K562 (cell line): ENCODE measurements around the gene NABP2. TPM values are rescaled to one million over a fixed set of nuclear protein-coding genes. Genes with fewer than 3 reads are reported as not detected.

Experiments
- BCOR ChIP-seq: fragments of 450-650 bp; IDR thresholded peaks from 2 replicates; pipeline ENCODE4 v1.6.1; 2016
- DMBX1 ChIP-seq: fragments of 250-450 bp; sonication (Bioruptor Pico); IDR thresholded peaks from 2 replicates; pipeline ENCODE4 v1.8.0; 2022; ENCODE audit warnings: inconsistent platforms, mild to moderate bottlenecking, moderate library complexity, borderline replicate concordance
- FOSL1 ChIP-seq: fragments of 200-800 bp; sonication (Bioruptor generic); conservative IDR thresholded peaks from 2 replicates; pipeline ENCODE4 v1.6.1; 2016; ENCODE audit warnings: missing genetic modification characterization, missing compliant biosample characterization
- IFI16 ChIP-seq: fragments of 250-450 bp; sonication (Bioruptor Pico); IDR thresholded peaks from 2 replicates; pipeline ENCODE4 v2.1.2; 2022; ENCODE audit warnings: mild to moderate bottlenecking, inconsistent platforms
- KDM2B ChIP-seq: fragments of 250-450 bp; sonication (Bioruptor Pico); IDR thresholded peaks from 2 replicates; pipeline ENCODE4 v1.8.0; 2021; ENCODE audit warnings: mild to moderate bottlenecking, moderate library complexity
- POLR3G ChIP-seq: IDR thresholded peaks from 2 replicates; pipeline ENCODE4 v1.6.1; 2011; ENCODE audit not compliant: insufficient read length, insufficient replicate concordance; ENCODE audit errors: extremely low read depth
- RB1 ChIP-seq: fragments of 450-650 bp; IDR thresholded peaks from 2 replicates; pipeline ENCODE4 v1.6.1; 2017; ENCODE audit warnings: low read depth, mild to moderate bottlenecking
- SAFB ChIP-seq: fragments of 200-400 bp; formaldehyde crosslinking; IDR thresholded peaks from 2 replicates; pipeline ENCODE4 v1.6.1; 2017; ENCODE audit warnings: low read depth, low read length, borderline replicate concordance
- SAFB2 ChIP-seq: fragments of 200-400 bp; formaldehyde crosslinking; IDR thresholded peaks from 2 replicates; pipeline ENCODE4 v1.6.1; 2018; ENCODE audit warnings: borderline replicate concordance, low read length, low read depth, moderate library complexity; ENCODE audit not compliant: severe bottlenecking
- THRB ChIP-seq: fragments of 450-650 bp; formaldehyde crosslinking; conservative IDR thresholded peaks from 2 replicates; pipeline ENCODE4 v1.4.0; 2022; ENCODE audit warnings: mild to moderate bottlenecking, missing genetic modification characterization
- ZBTB12 ChIP-seq: fragments of 250-450 bp; sonication (Bioruptor Pico); IDR thresholded peaks from 2 replicates; pipeline ENCODE4 v1.4.0; 2020
- ZFP91 ChIP-seq: sonication (generic); formaldehyde crosslinking; IDR thresholded peaks from 2 replicates; pipeline ENCODE4 v1.8.0; 2022; ENCODE audit warnings: mild to moderate bottlenecking, missing genetic modification reagents
- ZHX1 ChIP-seq: fragments of 150-350 bp; conservative IDR thresholded peaks from 2 replicates; pipeline ENCODE4 v1.6.1; 2014; ENCODE audit warnings: low read length
- ZNF253 ChIP-seq: fragments of 250-450 bp; sonication (Bioruptor Pico); conservative IDR thresholded peaks from 2 replicates; pipeline ENCODE4 v1.6.1; 2021; ENCODE audit warnings: mild to moderate bottlenecking
- ZNF324 ChIP-seq: fragments of 250-450 bp; sonication (Bioruptor Pico); IDR thresholded peaks from 2 replicates; pipeline ENCODE4 v1.4.0; 2020; ENCODE audit warnings: mild to moderate bottlenecking
- ZNF57 ChIP-seq: fragments of 450-650 bp; formaldehyde crosslinking; IDR thresholded peaks from 2 replicates; pipeline ENCODE4 v1.4.0; 2020; ENCODE audit warnings: mild to moderate bottlenecking, moderate library complexity
- polyA plus RNA-seq, 8 experiments: library from polyadenylated mRNA; depleted of rRNA in 4 of 8; stranded (reverse) in 5 of 8; unstranded in 3 of 8; fragments of >200 nt; fragmentation: Nextera tagmentation in 2 of 8; fragmentation: Illumina TruSeq in 1 of 8; extraction: Ambion mirVana in 2 of 8; extraction: Trizol in 1 of 8; gene quantifications; 2 replicates each; pipeline versions ENCODE4 v1.2.1 to v1.2.3, GENCODE V29; 2011 to 2014; ENCODE audit warnings: inconsistent platforms in 1 of 8, missing spikeins in 1 of 8
- total RNA-seq, 7 experiments: library from RNA; depleted of rRNA in 6 of 7; stranded (reverse); fragments of >200 nt in 6 of 7; fragmentation: Illumina TruSeq in 2 of 7; extraction: Trizol in 2 of 7; gene quantifications; 2 replicates each; pipeline versions ENCODE4 v1.2.1 to v1.2.3, GENCODE V29; 2011 to 2021; ENCODE audit warnings: low replicate concordance in 1 of 7

NABP2 gene
- total and polyA plus RNA-seq, 9 of the 15 experiments (the other 6 are each of a cell fraction or from before 2014, with no cell fraction given), result 11.3 to 60.6 (median 43.5) TPM

- TF ChIP-seq ZBTB12 (peak; percentile 62), ZFP91 (CRISPR knock-in tag) (peak; percentile 60; the same call in 1 of the 2 replicates), THRB (no peak), BCOR (peak; percentile 22; the same call in 1 of the 2 replicates), IFI16 (CRISPR knock-in tag) (no peak), DMBX1 (CRISPR knock-in tag) (no peak), ZNF324 (CRISPR knock-in tag) (no peak), ZNF253 (no peak), ZHX1 (no peak), SAFB2 (no peak), FOSL1 (tag) (no peak), POLR3G (no peak), SAFB (no peak), ZNF57 (CRISPR knock-in tag) (no peak), KDM2B (CRISPR knock-in tag) (no peak), RB1 (peak; percentile 87)
Observed at GRCh38 chr12:56266693-56267442, 42.7 kb downstream of the NABP2 start, which contains the start of gene COQ10A (continued).
